ENCODE measurements around the gene CD276.
"Not testable (repeated sequence)": the region's sequence is repeated elsewhere in the genome, so short reads cannot be mapped to it uniquely, and the experiment has no call there.

CD276 gene

DNA sequence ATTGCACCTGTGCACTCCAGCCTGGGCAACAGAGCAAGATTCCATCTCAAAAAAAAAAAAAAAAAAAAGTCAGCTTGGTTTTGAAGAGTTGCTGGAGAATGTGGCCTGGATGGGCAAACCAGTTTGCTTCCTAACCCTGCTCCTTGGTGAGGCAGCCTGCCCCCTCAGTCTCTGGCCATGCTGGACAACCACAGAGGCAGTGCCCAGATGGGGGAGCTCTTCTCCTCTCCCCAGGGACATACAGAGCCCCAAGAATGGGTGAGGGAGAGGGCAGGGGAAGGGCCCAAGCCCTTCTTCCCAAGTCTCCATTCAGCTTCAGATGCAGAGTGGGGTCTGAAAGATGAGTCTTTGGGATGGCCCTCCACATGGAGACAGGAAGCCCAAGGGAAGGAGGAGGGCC, 27.9 kb downstream of the CD276 start:
- no peak for DNase-seq

DNA sequence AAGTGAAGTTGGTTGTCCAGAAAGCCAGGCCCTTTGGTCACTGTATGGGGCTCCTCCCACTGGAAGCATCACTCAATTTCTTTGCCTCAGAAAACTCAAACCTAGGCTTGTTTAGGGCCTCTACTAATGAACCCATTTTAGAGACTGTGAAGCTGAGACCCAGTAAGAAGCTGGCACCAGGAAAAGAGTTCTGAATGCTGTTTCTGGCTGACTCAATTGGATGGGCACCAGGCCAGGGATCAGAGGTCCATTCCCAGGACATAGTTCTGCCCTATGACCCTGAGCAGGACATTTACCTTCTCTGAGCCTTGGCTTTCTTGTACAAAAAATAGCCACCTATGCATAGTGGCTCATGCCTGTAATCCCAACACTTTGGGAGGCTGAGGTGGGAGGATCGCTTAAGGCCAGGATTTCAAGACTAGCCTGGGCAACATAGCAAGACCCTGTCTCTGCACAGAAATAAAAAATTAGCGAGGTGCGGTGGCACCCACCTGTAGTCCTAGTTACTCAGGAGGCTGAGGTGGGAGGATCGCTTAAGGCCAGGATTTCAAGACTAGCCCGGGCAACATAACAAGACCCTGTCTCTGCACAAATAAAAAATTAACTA, 30.6 kb downstream of the CD276 start:
- DNase-seq = no peak

DNA sequence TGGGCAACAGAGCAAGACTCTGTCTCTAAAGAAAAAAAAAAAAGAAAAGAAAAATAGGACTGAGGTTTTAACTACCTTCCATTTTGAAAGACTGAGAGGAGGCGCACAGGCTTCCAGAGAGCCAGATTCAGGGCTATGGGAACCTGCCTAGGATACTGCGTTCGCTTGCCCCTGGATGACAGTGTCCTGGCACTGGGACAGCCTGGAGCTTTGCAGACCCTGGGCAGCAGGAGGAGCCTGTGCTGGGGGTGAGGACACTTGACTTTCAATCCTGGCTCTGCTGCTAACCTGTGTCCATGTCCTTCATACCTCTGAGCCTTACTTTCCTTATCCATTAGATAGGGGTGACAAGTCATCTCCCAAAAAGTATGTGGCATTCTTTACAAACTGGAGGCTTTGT, 31.2 kb downstream of the CD276 start:
- DNase-seq = no peak

DNA sequence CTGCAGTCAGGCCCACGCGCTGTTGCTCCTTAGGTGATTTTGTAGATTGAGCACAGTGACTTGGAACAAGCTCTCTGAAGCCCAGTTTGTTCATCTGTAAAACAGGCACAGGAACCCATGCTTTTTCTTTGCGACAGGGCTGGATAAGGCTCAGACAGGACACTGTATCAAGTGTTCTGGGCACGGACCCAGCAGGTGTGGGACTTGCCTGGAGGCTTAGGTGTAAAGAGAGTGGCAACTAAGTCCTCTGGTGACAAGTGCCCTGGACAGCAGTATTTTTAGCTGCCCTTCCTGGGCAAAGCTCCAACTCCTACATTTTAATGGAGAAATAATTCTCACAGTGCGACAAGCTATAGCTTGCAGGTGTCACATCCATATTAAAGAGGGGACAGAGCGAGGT, 32.2 kb downstream of the CD276 start:
- DNase-seq = no peak

DNA sequence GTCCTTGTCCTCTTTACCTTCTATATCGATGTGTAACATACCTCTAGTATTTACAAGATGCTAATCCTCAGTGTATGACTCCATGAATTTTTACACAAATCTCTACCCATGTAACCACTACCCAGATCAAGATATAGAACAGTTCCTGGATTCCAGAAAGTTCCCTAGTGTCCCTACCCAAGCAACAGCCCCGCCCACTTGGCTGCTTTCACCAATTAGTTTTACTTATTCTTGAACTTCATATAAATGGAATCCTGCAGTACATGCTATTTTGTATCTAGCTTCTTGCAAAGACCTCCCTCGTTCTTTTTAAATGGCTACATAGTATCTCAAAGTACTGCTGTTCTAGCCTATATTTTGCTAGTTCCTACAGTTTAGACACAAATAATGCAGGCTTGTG, 33.0 kb downstream of the CD276 start:
- no peak for DNase-seq

DNA sequence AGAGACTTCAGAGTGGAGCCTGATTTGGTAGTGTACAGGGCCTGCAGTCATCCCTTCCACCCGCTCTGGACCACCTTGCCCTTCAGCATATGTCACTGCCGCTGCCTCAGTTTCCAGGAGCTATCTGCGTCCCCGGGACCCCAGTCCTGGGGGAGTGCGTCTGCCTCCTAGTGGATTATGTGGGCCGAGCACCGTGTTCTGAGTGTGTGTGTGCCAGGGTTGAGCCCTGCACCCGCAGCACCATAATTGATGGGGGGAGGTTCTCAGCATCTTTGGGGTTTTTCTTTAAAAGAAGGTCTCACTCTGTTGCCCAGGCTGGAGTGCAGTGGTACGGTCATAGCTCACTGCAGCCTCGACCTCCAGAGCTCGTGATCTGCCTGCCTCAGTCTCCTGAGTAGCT, 33.6 kb downstream of the CD276 start:
- no peak for DNase-seq

DNA sequence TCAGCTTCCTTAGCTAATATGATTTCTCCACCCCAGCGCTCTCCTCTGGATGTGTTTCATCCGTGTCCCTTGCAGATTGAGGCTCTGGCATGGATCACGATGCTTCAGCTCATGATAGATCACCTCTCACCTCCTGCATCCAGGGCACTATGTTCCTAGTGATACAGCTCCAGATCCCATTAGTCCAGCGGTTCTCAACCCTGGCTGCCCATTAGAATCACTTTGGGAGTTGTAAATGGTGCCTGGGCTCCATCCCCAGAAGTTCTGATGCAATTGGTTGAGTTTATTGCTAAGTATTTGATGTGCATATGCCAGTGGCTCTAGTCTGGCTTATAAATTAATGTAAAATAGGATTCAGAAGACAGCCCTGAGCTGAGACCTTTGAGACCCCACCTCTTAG, 34.5 kb downstream of the CD276 start:
- no peak for DNase-seq

DNA sequence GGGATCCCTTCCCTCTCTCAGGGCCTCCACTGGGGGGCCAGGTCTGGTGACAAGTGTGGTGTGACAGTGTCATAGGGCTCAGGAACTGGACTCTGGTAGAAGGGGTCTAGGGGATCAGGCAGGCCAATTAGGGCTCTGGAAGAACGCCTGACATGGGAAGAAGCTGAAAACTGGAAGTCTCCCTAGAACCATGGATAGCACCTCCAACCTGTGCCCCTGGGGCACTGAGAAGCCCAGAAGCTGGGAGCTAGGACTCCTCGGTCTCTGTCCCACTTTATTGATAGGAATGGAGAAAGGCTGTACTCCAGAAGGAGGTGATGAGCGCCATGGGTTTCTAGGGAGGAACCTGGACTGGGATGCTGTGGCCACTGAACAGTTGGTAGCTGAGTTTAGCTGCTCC, 38.2 kb downstream of the CD276 start:
- no peak for DNase-seq

DNA sequence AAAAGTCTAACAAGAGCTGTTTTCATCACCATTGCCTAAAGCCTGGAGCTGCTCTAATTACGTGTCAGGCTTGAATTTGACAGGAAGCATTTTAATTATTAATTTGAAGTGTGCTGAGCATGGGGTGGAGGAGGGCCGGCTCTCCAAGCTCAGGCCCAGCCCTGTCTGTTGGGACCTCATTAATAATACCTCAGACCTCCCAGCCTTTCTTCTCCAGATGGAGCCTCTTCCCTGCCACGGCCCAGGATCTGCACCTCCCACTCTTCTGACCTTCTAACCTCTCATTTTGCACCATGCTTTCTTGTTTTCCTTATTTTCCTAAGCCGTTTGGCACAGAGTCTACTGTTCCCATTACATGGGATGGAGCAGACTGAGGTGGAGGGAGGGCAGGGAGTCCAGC, 39.0 kb downstream of the CD276 start:
- no peak for DNase-seq

DNA sequence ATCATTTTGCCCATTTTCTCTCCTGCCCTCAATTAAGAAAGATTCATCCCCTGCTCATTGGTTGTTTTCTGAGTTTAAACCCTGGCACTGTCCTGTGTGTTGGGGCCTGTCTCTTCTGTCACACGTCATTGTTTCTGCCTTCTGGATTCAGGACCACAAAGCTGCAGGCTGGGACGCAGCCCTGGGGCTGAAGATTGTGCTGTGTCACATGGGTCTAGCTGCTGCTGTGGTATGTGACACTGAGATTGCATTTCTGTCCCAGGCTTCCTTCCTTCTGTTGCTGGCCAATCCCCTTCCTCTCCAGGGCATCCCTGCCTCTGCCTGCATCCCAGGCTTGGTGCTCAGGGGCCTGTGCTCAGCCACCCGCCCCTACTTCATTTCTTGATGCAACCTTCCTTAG, 40.0 kb downstream of the CD276 start:
- no peak for DNase-seq

DNA sequence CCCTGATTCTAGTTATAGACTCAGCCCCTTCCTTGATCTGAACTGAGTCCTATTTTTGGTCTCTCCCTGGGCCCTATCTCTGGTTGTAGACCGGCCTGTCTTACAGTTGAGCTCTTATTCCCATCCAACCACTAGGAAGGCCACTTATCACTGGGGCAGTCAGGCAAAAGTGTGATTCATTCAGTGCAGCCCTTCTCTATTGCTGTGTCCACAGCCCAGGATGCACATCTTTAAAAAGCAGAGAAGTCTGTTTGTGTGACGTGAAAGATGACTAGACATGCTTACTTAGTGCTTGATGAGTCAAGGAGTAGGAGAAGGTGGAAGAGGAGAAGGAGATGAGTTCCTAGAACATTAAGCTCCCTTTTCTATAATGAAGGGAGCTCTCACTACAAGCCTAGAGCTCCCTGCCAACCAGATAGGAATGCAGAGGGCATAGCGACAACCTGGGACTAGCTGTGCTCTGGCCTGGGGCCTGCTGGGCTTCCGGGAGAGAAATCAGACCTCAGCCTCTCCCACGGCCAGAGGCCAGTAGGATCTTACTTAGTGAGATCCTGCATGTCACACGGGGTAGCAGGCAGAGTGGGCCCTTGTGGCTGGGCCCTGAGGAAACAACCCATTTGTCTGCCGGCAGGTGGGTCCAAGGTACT, 43.3 kb downstream of the CD276 start:
- no peak for DNase-seq

DNA sequence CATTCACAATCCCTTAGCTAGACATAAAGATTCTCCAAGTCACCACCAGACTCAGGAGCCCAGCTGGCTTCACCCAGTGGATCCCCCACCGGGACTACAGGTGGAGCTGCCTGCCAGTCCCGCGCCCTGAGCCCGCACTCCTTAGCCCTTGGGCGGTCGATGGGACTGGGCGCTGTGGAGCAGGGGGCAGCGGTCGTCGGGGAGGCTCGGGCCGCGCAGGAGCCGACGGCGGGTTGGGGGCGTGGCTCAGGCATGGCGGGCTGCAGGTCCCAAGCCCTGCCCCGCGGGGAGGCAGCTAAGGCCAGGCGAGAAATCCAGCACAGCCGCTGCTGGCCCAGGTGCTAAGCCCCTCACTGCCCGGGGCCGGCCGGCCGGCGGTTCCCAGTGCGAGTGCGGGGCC, 47.9 kb downstream of the CD276 start:
- not testable (repeated sequence) for DNase-seq

DNA sequence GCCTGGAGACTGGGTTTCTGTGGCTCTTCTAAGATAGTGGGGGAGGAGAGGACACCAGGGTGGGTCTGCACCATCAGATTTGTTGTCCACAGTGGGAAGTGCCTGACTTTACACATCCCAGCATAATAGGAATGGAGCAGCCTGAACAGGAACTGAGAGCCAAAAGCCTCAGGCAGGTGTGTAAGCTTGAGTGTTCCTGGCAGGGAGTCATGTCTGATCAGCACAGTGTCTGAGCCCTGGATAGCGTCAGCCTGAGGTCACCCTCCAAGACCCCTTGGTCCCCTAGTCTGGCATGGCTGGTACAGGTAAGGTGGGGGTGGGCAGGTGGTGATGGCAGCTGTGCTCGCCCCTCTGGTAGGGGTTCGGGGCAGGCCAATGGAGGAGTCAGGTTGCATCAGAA, 48.7 kb downstream of the CD276 start:
- DNase-seq = no peak

DNA sequence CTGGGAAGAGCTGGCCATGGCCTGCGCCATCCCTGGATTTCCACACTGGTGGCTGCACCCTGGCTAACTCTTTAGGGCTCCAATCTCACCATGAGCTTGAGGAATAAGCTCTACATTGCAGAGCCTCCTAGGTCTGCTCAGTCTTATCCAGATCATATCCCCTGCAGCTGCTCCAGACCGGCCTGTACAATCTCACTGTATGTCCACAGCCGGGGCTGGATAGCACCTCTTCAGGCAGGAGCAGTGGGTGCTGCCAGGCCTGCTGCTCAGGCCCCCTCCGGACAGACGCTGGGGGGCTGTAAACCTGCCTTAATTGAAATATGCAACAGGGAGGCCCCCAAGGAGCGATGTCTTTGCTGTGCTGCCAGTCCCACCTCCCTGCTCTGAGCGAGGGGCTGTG, 53.4 kb downstream of the CD276 start:
- no peak for DNase-seq

DNA sequence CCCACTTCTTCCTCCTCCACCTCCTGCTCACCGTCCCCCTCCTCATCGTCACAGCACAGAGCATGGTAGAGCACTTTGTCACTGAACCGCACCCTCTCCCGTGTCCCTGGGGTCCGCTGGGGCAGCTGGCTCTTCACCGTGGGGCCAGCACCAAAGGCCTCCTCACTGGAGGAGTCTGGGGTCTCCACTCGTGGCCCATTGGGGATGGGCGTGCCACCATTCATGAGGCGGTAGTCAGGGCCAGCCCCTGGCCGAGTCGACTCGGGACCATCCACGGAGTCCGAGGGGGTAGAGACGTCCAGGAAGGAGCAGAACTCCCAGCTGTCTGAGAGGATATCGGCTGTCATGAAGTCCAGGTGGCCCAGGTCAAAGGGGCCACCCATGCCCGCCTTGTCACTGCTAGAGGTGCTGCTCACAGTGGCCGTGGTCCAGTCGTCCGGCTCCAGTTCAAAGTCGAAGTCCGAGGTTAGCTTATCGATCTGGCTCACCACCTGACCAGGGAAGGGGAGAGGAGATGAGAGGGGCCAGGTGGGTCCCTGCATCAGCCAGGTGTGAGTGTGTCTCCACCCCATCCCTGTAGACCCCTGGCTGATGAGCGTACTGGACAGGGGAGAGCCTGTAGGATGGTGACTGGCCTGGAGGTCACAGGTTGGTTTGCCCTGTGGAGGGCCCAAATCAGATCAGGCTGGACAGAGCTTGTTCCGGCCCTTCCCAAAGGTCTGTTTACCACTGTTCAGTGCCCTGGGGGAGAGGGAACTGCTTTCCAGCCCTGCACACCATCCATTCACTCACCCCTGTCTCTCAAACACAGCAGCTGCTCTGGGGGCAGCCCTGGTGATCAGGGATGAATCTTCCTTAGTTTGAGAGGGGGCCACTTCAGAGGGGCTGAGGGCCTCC, 56.2 kb downstream of the CD276 start:
- DNase-seq = no peak

DNA sequence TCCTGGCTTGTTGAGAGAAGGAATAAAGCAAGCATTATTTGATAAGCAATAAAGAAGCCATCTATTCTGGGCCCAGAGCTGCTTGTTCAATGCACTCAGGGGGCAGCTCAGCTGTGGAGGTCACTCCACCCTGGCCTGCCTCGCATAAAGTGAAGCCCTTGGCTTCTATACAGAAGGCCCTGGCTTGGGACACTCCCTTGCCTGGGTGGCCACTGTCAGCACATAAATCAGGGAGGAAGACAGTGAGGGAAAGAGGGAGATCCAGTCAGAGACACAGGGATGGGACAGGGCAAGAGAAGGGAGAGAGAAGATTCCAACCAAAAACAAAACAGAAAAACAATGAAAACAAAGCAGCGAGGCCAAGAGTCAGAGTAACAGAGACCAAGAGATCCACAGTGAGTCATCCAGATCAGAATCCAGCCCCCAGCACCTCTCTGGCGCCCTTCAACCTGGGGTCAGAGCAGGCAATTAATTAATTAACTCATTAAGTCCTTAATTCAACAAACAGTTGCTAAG, 57.2 kb downstream of the CD276 start:
- no peak for DNase-seq

DNA sequence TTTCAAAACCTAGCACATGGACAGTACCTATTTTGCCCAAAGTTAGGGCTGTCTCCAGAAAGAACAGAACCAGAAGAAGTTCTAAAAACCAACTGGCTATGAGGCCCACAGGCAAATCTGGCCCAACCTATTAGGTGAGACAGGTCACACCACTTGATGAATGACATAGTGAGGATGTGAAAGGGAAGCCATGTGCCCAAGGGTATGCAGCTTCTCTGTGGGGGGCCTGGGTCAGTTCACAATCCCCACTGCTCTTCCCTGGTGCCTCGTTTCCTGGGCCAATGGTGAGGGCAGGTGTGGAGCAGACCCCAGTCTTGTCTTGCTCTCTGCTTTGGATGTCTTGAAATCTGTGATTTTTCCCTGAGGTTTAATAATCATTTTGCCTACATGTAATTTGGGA, 60.1 kb downstream of the CD276 start:
- no peak for DNase-seq

DNA sequence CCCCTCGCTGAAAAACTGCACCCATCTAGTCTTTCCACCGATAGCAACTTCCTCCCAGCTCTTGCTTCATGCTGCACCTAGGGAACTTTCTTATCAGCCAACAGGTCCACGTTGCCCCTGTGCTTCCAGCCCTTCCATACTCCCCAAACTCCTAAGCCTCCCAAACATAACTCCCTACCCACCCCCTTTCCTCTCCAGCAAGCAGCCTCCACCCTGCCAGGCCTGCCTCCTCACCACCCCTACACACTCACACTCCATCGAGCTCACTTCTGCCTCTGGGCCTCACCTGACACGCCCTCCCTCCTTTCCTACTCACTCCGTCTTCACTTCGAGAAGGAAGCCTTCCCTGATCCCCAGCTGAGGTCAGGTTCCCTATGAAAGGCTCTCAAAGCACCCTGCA, 60.9 kb downstream of the CD276 start:
- no peak for DNase-seq

DNA sequence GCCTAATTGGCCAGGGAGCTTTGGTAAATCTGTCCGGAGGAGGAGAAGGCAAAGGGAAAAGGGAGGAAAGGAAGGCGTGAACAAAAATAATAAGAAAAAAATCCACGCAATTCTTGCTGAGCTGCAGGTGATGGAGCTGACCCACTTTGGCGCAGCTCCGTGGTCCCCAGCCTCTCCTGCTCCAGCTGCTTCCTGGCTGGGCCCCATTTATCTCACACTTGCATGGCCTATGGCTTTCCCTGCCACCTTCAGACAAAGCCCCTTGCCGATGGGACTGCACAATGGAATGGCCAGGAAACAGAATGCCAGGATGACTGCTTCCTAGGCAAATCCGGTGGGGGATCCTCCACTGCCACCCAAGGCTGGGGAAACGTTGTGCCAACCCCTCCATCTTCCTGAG, 62.1 kb downstream of the CD276 start:
- DNase-seq = no peak

DNA sequence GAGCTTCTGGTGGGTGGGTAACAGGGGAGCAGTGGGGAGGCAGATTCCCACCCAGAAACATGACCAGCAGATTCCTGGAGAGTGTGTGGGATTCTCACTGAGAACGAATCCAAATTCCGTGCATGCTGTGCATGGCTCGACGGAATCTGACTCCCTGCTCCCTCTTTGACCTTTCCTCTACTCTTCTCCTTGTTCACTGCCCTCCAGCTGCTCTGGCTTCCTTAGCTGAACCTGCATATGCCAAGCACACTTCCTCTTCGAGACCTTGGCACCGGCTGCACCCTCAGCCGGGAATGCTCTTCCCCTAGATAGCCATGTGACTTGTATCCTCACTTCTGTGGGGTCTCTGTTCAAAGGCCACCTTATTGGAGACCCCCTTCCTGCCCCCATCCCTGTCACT, 62.7 kb downstream of the CD276 start:
- DNase-seq = no peak

DNA sequence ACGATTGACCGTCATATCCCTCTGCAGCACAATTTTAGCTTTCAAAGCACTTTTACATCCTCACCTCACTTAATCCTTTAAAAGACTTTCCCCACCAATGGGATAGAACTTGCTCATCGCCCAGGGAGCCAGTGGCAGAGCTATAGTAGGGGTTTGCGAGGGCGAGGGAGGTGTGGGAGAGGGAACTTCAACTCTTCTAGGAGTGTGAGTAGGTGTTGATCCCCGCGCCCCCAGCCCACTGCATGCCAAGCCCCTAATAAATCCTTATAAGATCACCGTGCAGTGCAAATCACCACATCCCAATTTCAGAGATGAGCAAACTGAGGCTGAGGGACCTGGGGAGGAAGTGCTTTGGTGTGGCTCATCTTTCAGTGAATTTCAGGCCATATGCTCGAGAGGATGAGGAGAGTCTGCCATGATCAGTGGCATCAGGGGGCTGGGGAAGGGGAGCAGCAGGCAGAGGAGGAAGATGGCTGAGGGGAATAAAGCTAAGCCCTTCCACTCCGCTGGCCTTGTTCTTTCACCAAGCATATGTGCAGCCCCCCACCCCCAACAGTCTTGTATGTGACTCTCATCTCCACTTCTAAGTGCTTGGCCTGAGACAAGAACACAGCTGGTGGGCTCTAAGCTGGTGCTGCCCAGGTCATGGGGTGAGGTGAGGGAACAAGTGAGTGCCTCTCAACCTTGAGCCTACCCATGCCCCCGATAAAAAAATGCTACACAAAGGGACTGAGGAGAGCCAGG, 63.8 kb downstream of the CD276 start:
- no peak for DNase-seq

DNA sequence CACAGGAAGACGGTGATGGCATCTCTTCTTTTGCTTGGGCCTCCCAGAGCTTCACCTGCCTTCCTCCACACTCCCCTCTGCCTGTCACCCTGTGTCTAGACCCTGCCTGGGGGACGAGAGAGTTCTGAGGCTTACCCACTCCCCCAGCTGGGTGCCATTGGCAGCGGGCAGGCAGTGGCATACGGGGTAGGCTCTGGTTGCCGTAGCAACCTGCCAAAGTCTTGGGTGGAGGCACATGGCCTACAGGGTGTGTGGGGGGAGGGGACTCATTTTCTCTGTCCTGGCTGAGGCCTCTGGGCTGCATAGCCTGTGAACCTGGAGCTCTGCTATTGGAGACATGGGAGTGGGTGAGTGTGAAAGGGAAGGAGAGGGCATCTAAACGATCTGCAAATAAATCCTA, 64.5 kb downstream of the CD276 start:
- DNase-seq = no peak

DNA sequence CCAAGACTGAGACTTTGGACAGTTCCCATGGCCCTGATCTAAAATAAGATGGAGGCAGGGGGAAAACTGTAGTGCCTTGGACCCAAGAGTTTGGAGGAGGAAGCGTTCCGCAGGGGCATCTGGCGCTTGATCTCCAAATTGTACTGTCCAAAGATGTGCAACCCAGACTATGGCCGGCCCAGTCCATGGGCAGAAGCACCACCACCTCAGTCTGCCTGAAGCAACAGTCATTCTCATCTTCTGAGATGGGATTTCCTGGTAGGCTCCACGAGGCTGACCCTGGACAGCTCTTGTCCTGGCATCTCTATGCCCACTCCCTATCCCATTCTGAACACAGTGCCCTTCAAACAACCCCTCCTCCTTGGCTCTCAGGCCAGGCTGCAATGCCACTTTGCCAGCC, 65.3 kb downstream of the CD276 start:
- no peak for DNase-seq

Data from DMS 273 treated with DMSO at 0.1 percent for 48 hours (cell line).